GM12878 (cell line): Measurements from ENCODE around the gene RAC3. TPM values are rescaled to one million over a fixed set of nuclear protein-coding genes. Genes with fewer than 3 reads are reported as not detected.

Source experiments
- ATAC-seq: fragments of 200-7000 bp; cut with Tn5 transposase; 3 replicates; pipeline ENCODE4 v1.9.1; 2020; ENCODE audit warnings: mild to moderate bottlenecking, moderate library complexity
- BruUV-seq: library from RNA; stranded (reverse); fragments of 400-500 nt; replicated peaks from 2 replicates; lab custom pipeline; 2021; lab: Mats Ljungman, UMichigan
- CTCF ChIA-PET: fragments of 300-600 bp; sonication (Branson Sonifier 250); formaldehyde crosslinking; extraction: SDS; loops from one replicate; lab custom pipeline; 2021; ENCODE audit warnings: inconsistent platforms; lab: Yijun Ruan, JAX
- POLR2A ChIA-PET: fragments of 350-600 bp; formaldehyde crosslinking; extraction: SDS; loops from one replicate; lab custom pipeline; 2021; ENCODE audit warnings: inconsistent platforms; lab: Charles Lee
- RAD21 ChIA-PET: fragments of 300-600 bp; sonication (Branson Sonifier 250); formaldehyde crosslinking; loops from one replicate; lab custom pipeline; 2023; ENCODE audit warnings: antibody characterized with exemption; ENCODE audit not compliant: unreplicated experiment; lab: Charles Lee
- SMC1A ChIA-PET: fragments of 300-600 bp; sonication (Branson Sonifier 250); formaldehyde crosslinking; loops from one replicate; lab custom pipeline; 2023; ENCODE audit not compliant: unreplicated experiment, uncharacterized antibody; lab: Charles Lee
- DNase-seq: peaks from one replicate; pipeline ENCODE4 v3.0.0-alpha.2; 2011; ENCODE audit warnings: low read depth, low spot score
- FAIRE-seq: peaks from 3 replicates; lab custom pipeline; 2011; peaks lifted over from hg19 to GRCh38; lab: Jason Lieb, UNC
- H2AFZ ChIP-seq: 2 replicates; pipeline ENCODE4 v1.6.0; 2011; ENCODE audit warnings: low read depth, low read length, control low read depth; ENCODE audit not compliant: control insufficient read depth
- H3K27ac ChIP-seq: 2 replicates; pipeline ENCODE4 v1.5.1; 2011; ENCODE audit warnings: control low read depth; ENCODE audit not compliant: control insufficient read depth, insufficient read depth
- H3K27me3 ChIP-seq, 2 experiments: replicated peaks in 1 of 2; 2 replicates each; pipeline versions ENCODE4 v1.6.0 to v1.6.1; 2011; ENCODE audit warnings: low read length in 1 of 2; ENCODE audit not compliant: control insufficient read depth in 2 of 2, insufficient read depth in 2 of 2
- H3K36me3 ChIP-seq, 2 experiments: 2 replicates each; pipeline ENCODE4 v1.5.1; 2011; ENCODE audit warnings: low read length in 1 of 2; ENCODE audit not compliant: control insufficient read depth in 2 of 2, insufficient read depth in 2 of 2
- H3K4me1 ChIP-seq: 2 replicates; pipeline ENCODE4 v1.6.1; 2011; ENCODE audit warnings: mild to moderate bottlenecking, low read length, moderate library complexity, mixed read lengths; ENCODE audit not compliant: control insufficient read depth, insufficient read depth
- H3K4me2 ChIP-seq: 2 replicates; pipeline ENCODE4 v1.6.0; 2011; ENCODE audit warnings: control low read depth; ENCODE audit not compliant: control insufficient read depth, insufficient read depth
- H3K4me3 ChIP-seq: fragments of 200-600 bp; sonication (generic); 2 replicates; pipeline ENCODE4 v1.5.1; 2016
- H3K79me2 ChIP-seq: 2 replicates; pipeline ENCODE4 v1.6.0; 2011; ENCODE audit warnings: low read length; ENCODE audit not compliant: control insufficient read depth, insufficient read depth
- H3K9ac ChIP-seq: 2 replicates; pipeline ENCODE4 v1.8.0; 2011; ENCODE audit warnings: low read length, control low read depth, mixed read lengths; ENCODE audit not compliant: control insufficient read depth, insufficient read depth
- H3K9me3 ChIP-seq: replicated peaks from 3 replicates; pipeline ENCODE4 v1.5.1; 2011; ENCODE audit warnings: mild to moderate bottlenecking, low read length; ENCODE audit not compliant: control insufficient read depth, insufficient read depth
- H4K20me1 ChIP-seq: 2 replicates; pipeline ENCODE4 v1.6.0; 2011; ENCODE audit not compliant: control insufficient read depth, insufficient read depth
- BRCA1 ChIP-seq: IDR thresholded peaks from 2 replicates; pipeline ENCODE4 v1.6.1; 2011; ENCODE audit warnings: low read depth, low read length, improper control_type of control experiment
- ETV6 ChIP-seq, 2 experiments: fragments of 450-650 bp in 1 of 2; IDR thresholded peaks in 1 of 2; conservative IDR thresholded peaks in 1 of 2; 2 replicates each; pipeline ENCODE4 v1.6.1; 2014; ENCODE audit warnings: antibody characterized with exemption in 1 of 2, borderline replicate concordance in 1 of 2, low read depth in 1 of 2, mild to moderate bottlenecking in 1 of 2, moderate library complexity in 1 of 2
- EZH2 ChIP-seq: IDR thresholded peaks from 2 replicates; pipeline ENCODE4 v1.6.1; 2012; ENCODE audit warnings: low read depth, mild to moderate bottlenecking, control low read depth, inconsistent platforms, low read length, borderline replicate concordance; ENCODE audit not compliant: control insufficient read depth
- HDAC2 ChIP-seq: fragments of 200-600 bp; sonication (generic); IDR thresholded peaks from 2 replicates; pipeline ENCODE4 v1.6.1; 2017
- MYC ChIP-seq: IDR thresholded peaks from 2 replicates; pipeline ENCODE4 v1.6.1; 2011; ENCODE audit warnings: mild to moderate bottlenecking, low read length, moderate library complexity, inconsistent platforms; ENCODE audit not compliant: insufficient read depth, insufficient replicate concordance, insufficient read length, severe bottlenecking
- NFIC ChIP-seq: IDR thresholded peaks from 2 replicates; pipeline ENCODE4 v1.6.1; 2012; ENCODE audit warnings: low read depth, mild to moderate bottlenecking, inconsistent platforms, low read length, moderate library complexity
- NR2C2 ChIP-seq: IDR thresholded peaks from 2 replicates; pipeline ENCODE4 v1.6.1; 2011; ENCODE audit warnings: borderline replicate concordance, low read depth; ENCODE audit not compliant: control insufficient read depth, insufficient read length
- PAX5 ChIP-seq: IDR thresholded peaks from 2 replicates; pipeline ENCODE4 v1.6.1; 2011; ENCODE audit warnings: low read depth, low read length, borderline replicate concordance
- PKNOX1 ChIP-seq: fragments of 450-650 bp; IDR thresholded peaks from 2 replicates; pipeline ENCODE4 v1.6.1; 2016; ENCODE audit warnings: mild to moderate bottlenecking
- POLR2AphosphoS2 ChIP-seq: IDR thresholded peaks from 2 replicates; pipeline ENCODE4 v1.6.1; 2011; ENCODE audit warnings: low read depth, mild to moderate bottlenecking, low read length, improper control_type of control experiment, moderate library complexity
- RB1 ChIP-seq: fragments of 450-650 bp; formaldehyde crosslinking; IDR thresholded peaks from 2 replicates; pipeline ENCODE4 v1.6.1; 2017; ENCODE audit warnings: mild to moderate bottlenecking, borderline replicate concordance
- RCOR1 ChIP-seq: conservative IDR thresholded peaks from 2 replicates; pipeline ENCODE4 v1.6.1; 2012; ENCODE audit warnings: low read depth, low read length, improper control_type of control experiment
- SMARCA5 ChIP-seq: fragments of 450-650 bp; IDR thresholded peaks from 2 replicates; pipeline ENCODE4 v1.6.1; 2017; ENCODE audit warnings: mild to moderate bottlenecking
- SPI1 ChIP-seq: IDR thresholded peaks from 2 replicates; pipeline ENCODE4 v1.6.1; 2011; ENCODE audit warnings: low read depth, mild to moderate bottlenecking, low read length, moderate library complexity, borderline replicate concordance; ENCODE audit not compliant: insufficient read depth
- STAT1 ChIP-seq: fragments of 450-650 bp; conservative IDR thresholded peaks from 2 replicates; pipeline ENCODE4 v1.6.1; 2014; ENCODE audit warnings: antibody characterized with exemption, mild to moderate bottlenecking
- SUZ12 ChIP-seq: fragments of 200-600 bp; sonication (generic); IDR thresholded peaks from one replicate; pipeline ENCODE4 v1.6.1; 2018; ENCODE audit warnings: antibody characterized with exemption, mild to moderate bottlenecking; ENCODE audit not compliant: unreplicated experiment
- TARDBP ChIP-seq: IDR thresholded peaks from 2 replicates; pipeline ENCODE4 v1.6.1; 2016; ENCODE audit warnings: borderline replicate concordance
- WGBS: methylation state at CpG from one replicate; pipeline ENCODE4 v1.1.6; 2016; ENCODE audit warnings: low lambda C conversion rate; ENCODE audit not compliant: insufficient replicate concordance, insufficient coverage; ENCODE audit errors: missing lambda C conversion rate; 5-methylcytosine and 5-hydroxymethylcytosine counted together
- in situ Hi-C: fragments of 300-500 bp; cut with MboI; formaldehyde crosslinking; loops from 9 replicates; pipeline ENCODE4 v1.14.3; 2018; ENCODE audit warnings: mixed read lengths
- intact Hi-C: fragments of 100-400 bp; cut with micrococcal nuclease; formaldehyde crosslinking; loops from one replicate; pipeline ENCODE4 v1.14.2; 2022; ENCODE audit not compliant: unreplicated experiment
- polyA plus RNA-seq, 11 experiments: library from polyadenylated mRNA; depleted of rRNA in 4 of 11; unstranded in 6 of 11; stranded (reverse) in 5 of 11; fragments of >200 nt; fragmentation: Nextera tagmentation in 4 of 11; fragmentation: Illumina TruSeq in 1 of 11; extraction: Ambion mirVana in 4 of 11; extraction: Trizol in 1 of 11; gene quantifications; 1 replicate in 1 of 11; 2 replicates in 10 of 11; pipeline versions ENCODE4 v1.2.1 to v1.2.3, GENCODE V29; 2011 to 2016; ENCODE audit warnings: inconsistent platforms in 2 of 11, missing spikeins in 2 of 11, low read depth in 1 of 11
- total RNA-seq, 4 experiments: library from RNA; depleted of rRNA in 3 of 4; stranded (reverse); fragments of >200 nt in 3 of 4; fragmentation: Illumina TruSeq in 1 of 4; extraction: Trizol in 1 of 4; gene quantifications; 2 replicates each; pipeline versions ENCODE4 v1.2.1 to v1.2.3, GENCODE V29; 2013 to 2021

The RAC3 gene
- total and polyA plus RNA-seq, 10 of the 15 experiments (the other 5 are each of a cell fraction or from before 2014, with no cell fraction given) = 0.11 to 32.9 (median 6.7) TPM

DNA sequence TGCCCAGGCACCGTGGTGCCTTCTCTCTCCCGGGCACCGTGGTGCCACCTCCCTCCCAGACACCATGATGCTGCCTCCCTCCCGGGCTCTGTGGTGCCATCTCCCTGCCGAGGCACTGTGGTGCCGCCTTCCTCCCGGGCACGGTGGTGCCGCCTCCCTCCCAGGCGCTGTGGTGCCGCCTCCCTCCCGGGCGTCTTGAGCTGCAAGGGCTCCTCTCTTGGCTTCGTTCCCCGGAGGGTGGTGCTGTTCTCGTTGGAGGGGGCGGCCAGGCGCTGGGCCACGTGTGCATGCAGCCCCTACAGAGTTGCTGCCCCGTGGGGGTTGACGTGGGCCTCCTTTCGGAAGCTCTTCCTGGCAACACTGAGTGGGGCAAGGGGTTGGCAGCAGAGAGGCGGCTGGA lies 17.0 kb upstream of the RAC3 start:
- WGBS = 61% methylated on average over 21 of the region's 23 CpGs
- TF ChIP-seq NR2C2 = no peak
- TF ChIP-seq PAX5 = no peak
- no peak for TF ChIP-seq SUZ12
- TF ChIP-seq HDAC2 = no peak
- TF ChIP-seq BRCA1 = no peak
- no peak for TF ChIP-seq ETV6 (conservative IDR thresholded peaks at IDR 0.05 in 1 of 2, IDR thresholded peaks at IDR 0.05 in 1 of 2; ENCODE audit: borderline replicate concordance in 1 of 2, low read depth in 1 of 2)
- no peak for TF ChIP-seq RB1
- TF ChIP-seq TARDBP = no peak
- no peak for TF ChIP-seq POLR2AphosphoS2
- no peak for TF ChIP-seq NFIC
- TF ChIP-seq MYC = no peak
- no peak for TF ChIP-seq EZH2
- no peak for TF ChIP-seq SPI1
- no peak for TF ChIP-seq SMARCA5
- TF ChIP-seq RCOR1 = no peak
- TF ChIP-seq PKNOX1 = no peak
- no peak for TF ChIP-seq STAT1
- H3K4me1 ChIP-seq = no peaks in the 10 kb centered on the region
- SMC1A ChIA-PET = no interaction called here
- H3K4me3 ChIP-seq = no peak overlapping the region
- no peak overlapping the region for H3K27ac ChIP-seq
- DNase-seq = no peak
- ATAC-seq = no peak
- no peaks in the 10 kb centered on the region; a peak in 2 of 4 replicates for H3K36me3 ChIP-seq
- intact Hi-C loops (no loop called here), in situ Hi-C loops (no loop called here)
- no peaks in the 10 kb centered on the region for H3K9me3 ChIP-seq
- H3K9ac ChIP-seq = no peak overlapping the region
- H3K79me2 ChIP-seq = no peaks in the 10 kb centered on the region
- no peak overlapping the region for H3K4me2 ChIP-seq
- BruUV-seq = no TSS peak
- no peaks in the 10 kb centered on the region for H4K20me1 ChIP-seq
- CTCF ChIA-PET = no interaction called here
- no peak for FAIRE-seq
- RAD21 ChIA-PET = no interaction called here
- POLR2A ChIA-PET = no interaction called here
- no peak overlapping the region for H2AFZ ChIP-seq
- no peaks in the 10 kb centered on the region for H3K27me3 ChIP-seq
